OCI-M1 (cell line): ENCODE measurements around the gene TCF4.
A peak's percentile ranks its signal among the peaks of the same experiment; 100 is the strongest.

Source experiments
- DNase-seq: peaks from one replicate; lab custom pipeline; 2025; lab: John Stamatoyannopoulos, UW

Gene TCF4

GRCh38 chr18:55256929-55257289 lies 331.1 kb downstream of the TCF4 start:
- no peak for DNase-seq

- no peak for DNase-seq
Observed at GRCh38 chr18:55256226-55256928, 331.6 kb downstream of the TCF4 start.

DNA sequence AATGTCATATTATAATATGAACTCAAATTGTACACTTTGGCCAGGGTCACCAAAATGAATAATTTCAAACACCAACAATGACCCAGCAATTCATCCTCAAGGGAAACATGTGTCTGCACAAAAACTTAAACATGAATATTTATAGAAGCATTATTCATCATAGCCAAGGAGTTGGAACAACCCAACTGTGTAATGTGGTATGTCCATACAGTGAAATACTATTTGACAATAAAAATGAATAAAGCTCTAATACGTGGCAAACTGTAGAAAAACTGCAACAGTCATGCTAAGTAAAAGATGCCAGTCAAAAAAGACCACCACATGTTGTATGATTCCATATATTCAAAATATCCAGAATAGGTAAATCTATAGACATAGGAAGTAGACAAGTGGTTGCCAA lies 334.2 kb downstream of the TCF4 start:
- no peak for DNase-seq

DNA sequence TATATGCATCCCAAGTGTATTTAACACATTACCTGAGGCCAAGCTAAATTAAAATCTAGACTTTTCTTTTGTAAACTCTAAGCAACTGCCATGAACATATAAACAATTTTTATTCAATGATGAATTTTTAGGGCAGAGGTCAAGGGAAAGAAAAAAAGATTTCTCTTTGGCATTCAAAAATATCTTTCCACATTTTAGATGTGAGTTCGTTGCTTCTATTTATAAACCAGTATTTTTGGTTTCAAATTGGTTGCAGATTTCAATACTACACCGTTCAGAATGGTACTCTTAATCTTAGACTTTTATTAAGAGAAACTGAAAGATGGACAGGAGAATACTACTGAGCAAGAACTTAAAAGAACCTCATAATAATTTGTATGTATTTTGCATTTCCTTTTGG lies 335.1 kb downstream of the TCF4 start:
- DNase-seq = no peak

GRCh38 chr18:55252053-55252675 lies 335.8 kb downstream of the TCF4 start:
- peak; percentile 76 for DNase-seq

- DNase-seq = no peak
Observed at GRCh38 chr18:55251254-55251971, 336.6 kb downstream of the TCF4 start.

GRCh38 chr18:55250768-55251173 lies 337.2 kb downstream of the TCF4 start:
- DNase-seq = no peak

DNA sequence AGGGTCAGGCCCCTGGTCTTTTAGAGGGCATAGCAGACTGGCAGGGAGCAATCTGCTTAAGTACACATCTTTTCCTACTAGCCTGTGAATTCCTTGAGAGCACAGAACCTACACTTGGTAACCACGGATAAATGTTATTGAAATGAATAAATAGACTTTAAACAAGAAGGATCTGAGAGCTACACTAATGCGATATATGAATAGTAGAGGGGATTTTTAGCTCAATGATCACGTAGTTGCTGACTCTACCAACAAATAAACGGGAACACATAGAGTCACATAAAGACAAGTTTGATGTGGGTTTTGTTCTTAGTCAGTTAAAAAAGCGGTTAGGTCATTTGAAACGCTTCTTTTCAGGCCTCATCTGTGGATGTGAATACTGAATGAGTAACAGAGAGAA lies 338.4 kb downstream of the TCF4 start:
- DNase-seq = no peak

GRCh38 chr18:55248495-55248894 lies 339.5 kb downstream of the TCF4 start:
- DNase-seq = no peak

GRCh38 chr18:55247032-55247431 lies 341.0 kb downstream of the TCF4 start:
- DNase-seq = no peak

- no peak for DNase-seq
Observed at GRCh38 chr18:55246278-55246677, 341.7 kb downstream of the TCF4 start.

DNA sequence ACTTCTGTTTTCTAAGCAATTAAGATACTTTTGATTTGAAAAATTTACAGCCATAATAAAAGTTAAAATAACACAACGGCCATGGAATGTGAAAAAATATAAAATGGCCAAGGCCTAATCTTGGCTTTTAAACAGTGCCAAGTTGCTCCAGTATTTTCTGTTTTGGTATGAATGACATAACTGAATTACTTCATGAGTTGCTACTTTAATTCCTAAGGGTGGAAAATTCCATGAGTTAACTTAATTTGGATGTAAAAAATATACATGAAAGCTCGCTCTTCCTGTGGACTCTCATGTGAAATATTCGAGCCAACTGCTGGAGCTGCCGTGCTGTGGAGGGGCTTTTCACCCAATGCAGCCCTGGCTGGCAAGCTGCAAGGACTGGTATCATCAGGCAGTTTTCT lies 342.8 kb downstream of the TCF4 start:
- DNase-seq = no peak

DNA sequence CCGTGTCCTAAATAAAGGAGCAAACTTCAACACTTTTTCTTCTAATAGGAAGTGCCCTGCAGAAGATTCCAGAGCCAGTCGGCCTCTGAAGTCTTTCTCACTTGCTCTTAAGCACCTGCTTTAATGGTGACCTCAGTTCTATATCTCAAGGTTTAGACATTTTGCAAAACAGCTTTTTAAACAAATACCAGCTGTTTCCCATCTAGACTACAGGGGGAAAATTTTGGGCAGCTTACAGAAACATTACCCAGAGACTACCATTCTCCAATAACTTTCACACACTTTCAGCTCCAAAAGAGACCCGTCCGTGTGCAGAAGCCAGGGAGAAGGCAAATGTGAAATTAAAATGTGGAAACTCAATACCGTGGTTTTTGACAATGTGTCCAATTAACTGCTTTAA lies 343.4 kb downstream of the TCF4 start:
- DNase-seq = no peak

DNA sequence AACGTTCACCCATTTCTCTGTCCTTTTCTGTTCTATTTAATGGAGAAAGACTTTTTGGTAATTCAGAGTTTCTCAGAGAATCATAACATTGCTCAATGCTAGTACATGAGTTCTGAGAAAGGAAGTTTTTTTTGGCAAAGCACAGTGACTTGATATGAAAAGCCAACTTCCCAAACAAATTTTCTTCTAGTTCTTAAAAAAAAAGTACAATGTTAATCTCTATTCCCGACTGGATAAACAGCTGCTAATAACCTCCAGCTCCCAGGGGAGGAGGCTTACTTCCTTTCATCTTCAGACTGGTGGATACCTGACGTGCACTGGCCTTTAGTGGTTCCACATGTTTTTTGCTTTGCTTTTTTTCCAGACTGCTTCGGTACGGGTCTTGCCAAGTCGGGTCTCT lies 344.1 kb downstream of the TCF4 start:
- DNase-seq = no peak

DNA sequence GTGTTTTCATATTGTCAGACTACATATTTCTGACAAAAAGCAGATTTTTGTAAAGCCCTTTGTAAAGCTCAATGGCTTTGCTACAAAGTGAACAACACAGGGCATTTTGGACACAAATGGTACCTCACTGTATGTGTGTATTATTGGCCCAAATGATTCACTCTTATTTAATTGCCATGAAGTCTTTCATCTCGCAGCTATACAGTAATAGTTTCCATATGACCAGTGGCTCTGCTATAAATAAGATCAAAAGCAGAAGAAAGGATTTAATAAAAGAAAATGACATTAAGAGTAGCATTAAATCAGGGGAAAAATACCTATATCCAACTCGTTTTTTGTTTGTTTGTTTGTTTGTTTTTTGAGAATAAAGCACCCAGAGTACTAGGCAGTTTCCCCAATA lies 344.7 kb downstream of the TCF4 start:
- DNase-seq = no peak

GRCh38 chr18:55240978-55241377 lies 347.0 kb downstream of the TCF4 start:
- DNase-seq = no peak

- no peak for DNase-seq
Observed at GRCh38 chr18:55239740-55240139, 348.3 kb downstream of the TCF4 start.

DNA sequence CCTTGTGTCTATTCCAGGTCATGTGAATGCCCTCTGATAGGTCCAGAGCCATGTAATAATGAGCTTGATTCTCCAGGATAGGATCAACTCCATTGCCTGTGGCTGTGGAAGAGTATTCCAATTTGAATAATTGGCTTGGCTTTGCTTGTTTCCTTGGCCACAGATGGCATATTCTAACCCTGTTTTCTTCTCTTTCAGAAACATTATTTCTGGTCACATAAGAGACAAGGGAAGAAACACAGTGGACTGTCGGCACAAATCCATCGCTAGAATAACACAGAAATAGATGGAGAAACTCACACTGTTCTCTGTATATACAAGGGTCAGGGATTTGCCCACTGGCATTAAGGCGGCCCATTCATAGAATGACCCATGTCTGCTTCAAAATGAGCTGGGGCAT lies 350.3 kb downstream of the TCF4 start:
- DNase-seq = no peak

- DNase-seq = peak; percentile 76
Observed at GRCh38 chr18:55236150-55236931, 351.7 kb downstream of the TCF4 start.

GRCh38 chr18:55235094-55235461 lies 352.9 kb downstream of the TCF4 start:
- no peak for DNase-seq

- DNase-seq = peak; percentile 73
Observed at GRCh38 chr18:55234366-55235093, 353.5 kb downstream of the TCF4 start.

DNA sequence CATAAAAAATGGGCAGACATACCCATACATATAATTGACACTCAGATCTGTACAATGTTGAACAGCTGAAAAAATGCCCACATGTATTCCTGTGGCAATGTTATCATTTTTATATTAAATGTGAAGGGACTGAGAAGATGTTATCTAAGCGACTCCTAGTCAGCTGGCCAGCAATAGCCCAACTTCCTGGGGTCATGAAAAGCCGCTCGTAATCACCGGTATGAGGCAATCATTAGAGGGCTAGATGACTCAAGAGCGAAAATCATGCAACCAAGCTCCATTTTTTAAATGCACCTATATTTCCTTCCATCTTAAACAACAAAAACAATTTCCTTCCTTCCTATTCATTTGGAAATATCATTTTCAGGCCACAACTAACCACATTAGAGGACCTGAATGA lies 354.1 kb downstream of the TCF4 start:
- DNase-seq = no peak
